GM12892 (cell line): ENCODE measurements around the gene ASPHD2. TPM values are rescaled to one million over a fixed set of nuclear protein-coding genes. Genes with fewer than 3 reads are reported as not detected.

Experiments
- DNase-seq: peaks from one replicate; pipeline ENCODE4 v3.0.0; 2011; ENCODE audit not compliant: insufficient read length
- FAIRE-seq: peaks from 2 replicates; lab custom pipeline; 2011; peaks lifted over from hg19 to GRCh38; lab: Jason Lieb, UNC
- POLR2A ChIP-seq: IDR thresholded peaks from 2 replicates; pipeline ENCODE4 v1.6.1; 2011; ENCODE audit warnings: low read depth, low read length, control low read depth
- POLR2AphosphoS5 ChIP-seq: IDR thresholded peaks from 2 replicates; pipeline ENCODE4 v1.6.1; 2011; ENCODE audit warnings: low read depth, low read length, control low read depth
- TAF1 ChIP-seq: IDR thresholded peaks from 2 replicates; pipeline ENCODE4 v1.6.1; 2011; ENCODE audit warnings: low read depth, mild to moderate bottlenecking, control low read depth, low read length, borderline replicate concordance
- polyA plus RNA-seq: library from polyadenylated mRNA; unstranded; fragments of >200 nt; gene quantifications from one replicate; pipeline ENCODE4 v1.2.1, GENCODE V29; 2012; ENCODE audit warnings: missing spikeins, inconsistent platforms; ENCODE audit not compliant: missing spikeins

The ASPHD2 gene, protein sequence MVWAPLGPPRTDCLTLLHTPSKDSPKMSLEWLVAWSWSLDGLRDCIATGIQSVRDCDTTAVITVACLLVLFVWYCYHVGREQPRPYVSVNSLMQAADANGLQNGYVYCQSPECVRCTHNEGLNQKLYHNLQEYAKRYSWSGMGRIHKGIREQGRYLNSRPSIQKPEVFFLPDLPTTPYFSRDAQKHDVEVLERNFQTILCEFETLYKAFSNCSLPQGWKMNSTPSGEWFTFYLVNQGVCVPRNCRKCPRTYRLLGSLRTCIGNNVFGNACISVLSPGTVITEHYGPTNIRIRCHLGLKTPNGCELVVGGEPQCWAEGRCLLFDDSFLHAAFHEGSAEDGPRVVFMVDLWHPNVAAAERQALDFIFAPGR
- polyA plus RNA-seq: 2.7 TPM

DNA sequence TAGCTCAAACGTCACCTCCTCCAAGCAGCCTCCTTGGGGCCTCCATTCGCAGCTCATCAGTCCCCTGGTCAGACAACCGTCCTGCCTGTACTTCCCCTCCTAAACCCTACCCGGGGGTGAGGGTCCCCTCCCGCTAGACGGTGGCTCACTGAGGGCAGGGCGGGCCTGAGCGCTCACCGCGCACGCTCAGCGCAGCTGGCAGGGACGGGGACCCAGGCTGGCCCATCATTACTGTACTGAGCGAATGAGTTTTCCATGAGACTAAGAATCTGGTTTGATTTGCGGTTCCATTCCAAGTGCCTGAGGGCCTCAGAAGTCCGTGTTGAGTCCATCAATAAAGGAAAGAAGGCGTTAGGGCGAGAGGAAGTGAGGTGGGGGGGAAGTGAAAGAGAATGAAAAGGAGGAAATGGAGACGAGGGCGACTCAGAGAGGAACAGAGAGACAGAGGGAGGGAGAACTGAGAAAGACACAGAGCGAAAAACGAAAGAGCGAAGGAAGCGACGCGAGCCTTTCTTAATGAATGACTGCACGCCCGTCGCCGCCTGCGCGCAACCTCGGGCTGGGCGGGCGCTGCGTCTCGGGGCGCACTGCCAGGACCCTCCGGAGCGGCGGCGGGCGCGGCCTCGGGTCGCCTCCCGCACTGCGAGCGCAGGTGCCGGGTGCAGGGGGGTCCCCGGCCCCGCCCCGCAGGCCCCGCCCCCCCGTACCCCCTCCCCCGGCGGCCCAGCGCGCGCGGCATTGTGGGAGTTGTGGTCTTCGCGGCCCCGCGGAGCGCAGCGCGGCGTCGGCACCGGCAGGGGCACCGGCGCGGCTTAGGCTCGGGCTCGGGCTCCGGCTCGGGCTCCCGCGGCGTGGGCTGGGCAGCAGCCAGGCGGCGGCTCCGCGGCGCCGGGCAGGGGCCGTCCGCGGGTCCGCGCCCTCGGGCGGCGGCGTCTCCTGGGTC, at the start of gene ASPHD2:
TSS of gene ASPHD2 (plus strand) at position 746 of the 943 bp plus-strand sequence. CDS start 4,356 bp downstream, outside the sequence.
- DNase-seq (peak; percentile 78), FAIRE-seq (peak; percentile 99)
- TF ChIP-seq TAF1: no peak
- TF ChIP-seq POLR2AphosphoS5: no peak
- peak; percentile 61; the same call in 1 of the 2 replicates for TF ChIP-seq POLR2A

DNA sequence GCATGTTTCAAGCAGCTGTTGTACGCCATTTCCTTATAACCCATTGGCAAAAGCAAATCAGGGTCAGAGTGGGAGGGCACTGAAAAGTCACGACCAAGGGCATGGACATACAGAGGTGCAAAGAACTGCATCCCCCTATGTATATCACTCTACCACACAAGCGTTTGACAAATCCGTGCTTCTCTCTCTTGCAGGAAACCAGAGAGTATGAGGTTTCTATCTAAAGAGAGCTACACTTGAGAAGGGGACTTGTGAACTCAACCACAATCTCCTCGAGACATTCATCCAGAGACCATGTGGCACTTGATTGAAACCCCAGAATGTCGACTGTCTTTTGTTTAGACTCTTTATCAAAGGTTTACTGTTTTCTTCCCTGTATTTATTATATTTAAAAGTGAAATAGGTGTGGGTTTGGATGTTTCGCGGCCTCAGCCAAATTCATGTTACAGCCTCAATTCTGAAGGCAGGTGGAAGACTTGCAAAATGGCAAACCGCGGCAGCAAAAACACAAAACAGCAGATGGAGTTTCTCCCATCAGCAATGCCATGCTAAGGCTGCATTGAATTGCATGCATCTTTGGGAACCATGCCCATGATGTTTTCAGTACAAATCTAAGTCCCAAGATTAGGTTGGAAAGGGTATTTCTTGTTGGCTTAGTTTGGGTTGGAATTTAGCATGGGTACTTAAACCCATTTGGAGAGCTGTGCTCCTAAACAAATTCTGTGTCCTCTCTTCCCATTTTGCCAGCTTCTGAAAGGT, 48.8 kb upstream of the ASPHD2 start:
- FAIRE-seq (no peak), DNase-seq (no peak)
- TF ChIP-seq TAF1: no peak
- TF ChIP-seq POLR2AphosphoS5: no peak
- no peak for TF ChIP-seq POLR2A

DNA sequence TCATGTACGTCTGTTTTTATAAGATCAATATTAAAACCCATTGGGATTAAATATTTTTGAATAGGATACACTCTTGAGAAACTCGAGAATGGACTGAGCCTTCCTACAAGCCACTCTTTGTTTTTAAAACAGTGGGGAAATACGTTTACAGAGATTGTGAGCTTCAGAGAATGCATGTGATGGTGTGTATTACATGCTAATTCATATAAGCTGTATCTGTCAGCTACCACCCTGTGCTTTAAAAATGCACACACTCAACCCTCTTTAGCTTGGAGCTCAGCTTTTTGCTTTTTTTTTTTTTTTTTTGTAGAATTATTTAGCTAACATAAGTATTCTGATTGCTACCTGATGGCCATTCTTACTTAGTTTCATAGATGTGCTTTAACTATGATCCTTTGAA, 46.3 kb upstream of the ASPHD2 start:
- FAIRE-seq: no peak
- TF ChIP-seq POLR2AphosphoS5: no peak
- no peak for DNase-seq

DNA sequence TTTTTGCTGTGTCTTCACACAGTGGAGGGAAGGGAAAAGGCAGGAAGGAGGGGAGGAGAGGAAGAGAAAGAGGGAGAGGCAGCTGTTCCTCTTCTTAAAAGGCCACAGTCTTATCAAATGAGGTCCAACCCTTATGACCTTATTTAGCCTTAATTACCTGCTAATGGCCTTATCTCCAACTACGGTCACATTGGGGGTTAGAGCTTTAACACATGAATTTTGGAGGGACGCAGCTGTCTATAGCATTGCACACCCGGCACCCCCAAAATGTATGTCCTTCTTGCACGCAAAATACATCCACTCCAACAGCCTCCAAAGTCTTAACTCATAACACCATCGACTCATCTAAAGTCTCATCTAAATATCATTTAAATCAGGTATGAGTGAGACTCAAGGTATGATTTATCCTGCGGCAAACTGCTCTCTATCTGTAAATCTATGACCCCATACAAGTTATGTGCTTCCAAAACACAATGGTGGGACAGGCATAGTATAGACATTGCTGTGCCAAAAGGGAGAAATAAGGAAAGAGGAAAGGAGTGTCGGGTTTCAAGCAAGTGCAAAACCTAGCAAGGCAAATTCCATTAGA, 45.0 kb upstream of the ASPHD2 start:
- DNase-seq (no peak), FAIRE-seq (no peak)
- TF ChIP-seq TAF1: no peak
- TF ChIP-seq POLR2AphosphoS5: no peak

GRCh38 chr22:26385164-26385563, 43.9 kb upstream of the ASPHD2 start:
- no peak for DNase-seq
- TF ChIP-seq TAF1 (no peak), POLR2AphosphoS5 (no peak), POLR2A (no peak)
- FAIRE-seq: no peak

DNA sequence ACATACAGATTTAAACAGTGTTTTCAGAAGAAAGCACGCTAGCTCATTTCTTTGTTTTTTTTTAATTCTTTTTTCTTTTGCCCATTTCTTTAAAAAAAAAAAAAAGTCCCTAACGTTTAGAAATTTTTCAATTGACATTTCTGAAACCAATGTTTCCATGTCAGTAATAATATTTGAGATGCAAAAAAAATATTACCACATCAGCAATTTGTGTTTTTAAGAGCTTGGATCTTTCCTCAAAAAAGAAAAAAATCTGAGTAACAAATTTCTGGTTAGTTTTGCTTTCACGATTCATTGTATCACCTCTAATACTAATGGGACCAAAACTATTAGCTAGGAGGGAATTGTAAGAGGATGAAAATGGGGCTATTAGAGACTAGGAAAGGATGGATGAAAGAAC, 39.9 kb upstream of the ASPHD2 start:
- TF ChIP-seq POLR2A (no peak), TAF1 (no peak), POLR2AphosphoS5 (no peak)
- FAIRE-seq (no peak), DNase-seq (no peak)

DNA sequence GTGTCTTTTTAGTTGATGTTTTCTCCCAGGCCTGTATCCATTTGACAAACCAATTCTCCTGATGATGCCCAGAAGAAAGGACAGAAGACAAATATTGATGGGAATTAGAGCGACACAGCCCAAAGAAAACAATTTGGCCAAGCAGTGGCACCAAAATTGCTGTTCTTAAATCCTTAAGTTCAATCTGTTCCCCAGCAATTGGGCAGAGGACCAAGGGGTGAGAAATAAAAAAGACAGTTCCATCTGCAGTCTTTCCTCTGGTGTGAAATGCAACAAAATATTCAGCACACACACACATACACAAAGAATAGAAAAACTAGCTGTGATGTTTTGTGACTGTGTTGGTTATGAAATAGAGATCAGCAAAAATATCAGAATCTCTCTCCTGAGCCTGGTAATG, 38.0 kb upstream of the ASPHD2 start:
- FAIRE-seq: no peak
- TF ChIP-seq POLR2A (no peak), POLR2AphosphoS5 (no peak), TAF1 (no peak)
- DNase-seq: no peak

GRCh38 chr22:26391623-26392022, 37.4 kb upstream of the ASPHD2 start:
- FAIRE-seq (no peak), DNase-seq (no peak)
- TF ChIP-seq POLR2A (no peak), TAF1 (no peak), POLR2AphosphoS5 (no peak)

GRCh38 chr22:26393929-26394328, 35.1 kb upstream of the ASPHD2 start:
- TF ChIP-seq TAF1: no peak
- no peak for TF ChIP-seq POLR2AphosphoS5
- no peak for TF ChIP-seq POLR2A
- DNase-seq: no peak
- FAIRE-seq: no peak

DNA sequence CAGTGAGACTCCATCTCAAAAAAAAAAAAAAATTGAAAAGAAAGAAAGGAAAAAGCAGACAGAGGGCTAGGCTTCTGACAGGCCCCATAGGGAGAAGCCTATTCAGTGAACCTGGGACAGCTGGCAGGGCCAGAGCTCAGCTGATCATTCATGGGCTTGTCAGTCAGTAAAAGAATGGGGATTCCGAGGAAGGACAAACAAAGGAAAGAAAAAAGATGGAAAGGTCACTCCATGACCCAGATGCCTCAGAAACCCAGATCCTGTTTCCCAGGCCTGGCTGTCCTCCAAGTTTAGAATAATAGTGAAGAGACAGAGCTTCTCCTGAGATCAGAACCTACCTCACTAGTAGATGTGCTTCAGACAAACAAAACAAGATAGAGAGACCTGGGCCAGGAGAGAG, 34.3 kb upstream of the ASPHD2 start:
- TF ChIP-seq TAF1 (no peak), POLR2AphosphoS5 (no peak)
- no peak for FAIRE-seq

DNA sequence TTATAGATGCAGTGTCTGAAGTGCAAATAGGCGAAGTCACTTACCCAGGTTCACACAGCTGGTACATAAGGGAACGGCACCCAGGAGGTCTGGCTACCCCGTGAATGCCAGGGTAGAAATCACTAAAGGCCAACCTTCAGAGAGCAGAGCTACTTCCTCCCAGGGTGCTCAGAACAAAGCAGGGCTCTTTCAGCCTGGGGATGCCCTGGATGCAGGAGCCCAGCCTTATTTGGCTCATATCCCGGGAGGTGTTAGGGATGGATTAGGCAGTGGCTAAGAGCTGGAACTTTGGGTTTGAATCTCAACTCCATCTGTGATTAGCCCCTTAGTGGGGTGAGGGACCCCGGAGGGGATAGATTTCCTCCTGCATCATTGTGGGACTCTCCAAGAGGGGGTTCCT, 33.1 kb upstream of the ASPHD2 start:
- no peak for FAIRE-seq
- no peak for DNase-seq
- TF ChIP-seq POLR2AphosphoS5 (no peak), TAF1 (no peak), POLR2A (no peak)

More for the DNA sequence above, 34.3 kb upstream of the ASPHD2 start:
- DNase-seq: no peak

DNA sequence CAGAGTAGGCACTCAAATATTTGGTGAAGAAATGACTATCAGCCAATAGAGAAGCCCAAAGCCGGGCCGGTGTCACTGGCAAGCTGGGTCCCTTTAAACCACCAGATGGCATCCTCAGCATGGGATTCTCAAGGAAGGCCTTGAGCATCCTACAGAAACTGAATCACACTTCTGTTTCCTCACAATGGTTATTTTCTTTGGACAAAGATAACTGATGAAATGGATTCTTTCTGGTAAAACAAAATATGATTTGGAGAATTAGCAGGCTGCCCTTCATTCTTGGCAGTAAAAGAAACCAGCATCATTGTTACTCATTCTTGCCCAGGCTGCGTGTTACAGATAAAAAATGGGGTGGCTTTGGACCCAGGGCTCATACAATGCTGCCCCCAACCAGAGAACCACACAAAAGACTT, 30.3 kb upstream of the ASPHD2 start:
- FAIRE-seq (no peak), DNase-seq (peak; percentile 22)
- TF ChIP-seq POLR2AphosphoS5: no peak
- TF ChIP-seq TAF1: no peak
- no peak for TF ChIP-seq POLR2A
